ENCODE results near the gene HSD17B13.

- no peak for TF ChIP-seq ZNF384 (IDR thresholded peaks at IDR 0.05)
- TF ChIP-seq HDGF (IDR thresholded peaks at IDR 0.05; ENCODE audit: borderline replicate concordance) = no peak
- TF ChIP-seq TARDBP (IDR thresholded peaks at IDR 0.05) = no peak
- TF ChIP-seq FOXA1 (IDR thresholded peaks at IDR 0.05) = no peak
- no peak for TF ChIP-seq BHLHE40 (IDR thresholded peaks at IDR 0.05; ENCODE audit: borderline replicate concordance)
- TF ChIP-seq FOXM1 (IDR thresholded peaks at IDR 0.05; ENCODE audit: borderline replicate concordance) = no peak
- TF ChIP-seq ELF4 (IDR thresholded peaks at IDR 0.05) = no peak
- no peak for TF ChIP-seq SP1 (IDR thresholded peaks at IDR 0.05)
- TF ChIP-seq LEF1 (IDR thresholded peaks at IDR 0.05; ENCODE audit: borderline replicate concordance) = no peak
- no peak for TF ChIP-seq FOXK2 (IDR thresholded peaks at IDR 0.05)
- no peak for TF ChIP-seq ARNT (IDR thresholded peaks at IDR 0.05)
Measured at GRCh38 chr4:87360338-87360935, 37.8 kb upstream of the HSD17B13 start.
